ENCODE measurements around the gene DYNLT2B.
"Not testable (repeated sequence)": the region's sequence is repeated elsewhere in the genome, so short reads cannot be mapped to it uniquely, and the experiment has no call there.

DYNLT2B gene

DNA sequence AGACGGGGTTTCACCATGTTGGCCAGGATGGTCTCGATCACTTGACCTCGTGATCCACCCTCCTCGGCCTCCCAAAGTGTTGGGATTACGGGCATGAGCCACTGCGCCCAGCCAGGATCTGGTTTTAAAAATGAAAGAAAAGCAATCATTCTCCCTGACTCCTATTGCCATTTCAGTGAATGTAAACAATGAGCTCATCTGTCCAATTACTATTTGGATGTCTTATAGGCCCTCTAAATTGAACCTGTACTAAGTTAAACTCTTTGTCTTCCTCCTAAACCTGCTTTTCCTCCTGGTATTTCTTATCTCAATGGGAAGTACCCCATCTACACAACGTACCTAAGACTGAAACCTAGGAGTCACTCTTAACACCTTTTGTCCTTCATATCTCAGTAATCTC lies 54.2 kb downstream of the DYNLT2B start:
- H3K27ac Mint-ChIP-seq, result no peak overlapping the region

DNA sequence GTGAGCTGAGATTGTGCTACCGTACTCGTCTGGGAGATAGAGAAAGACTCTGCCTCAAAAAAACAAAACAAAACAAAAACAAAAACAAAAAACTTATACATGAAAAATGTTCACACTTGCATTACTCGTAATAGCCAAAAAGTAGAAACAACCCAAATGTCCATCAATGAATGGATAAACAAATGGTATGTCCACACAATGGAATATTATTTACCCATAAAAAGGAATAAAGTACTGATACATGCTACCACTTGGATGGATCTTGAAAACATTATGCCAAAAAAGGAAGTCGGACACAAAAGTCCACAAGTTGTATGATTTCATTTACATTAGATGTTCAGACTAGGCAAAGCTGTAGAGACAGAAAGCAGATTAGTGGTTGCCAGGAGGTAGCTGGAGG lies 57.3 kb downstream of the DYNLT2B start:
- Mint-ChIP-seq H3K27me3 (no peaks in the 10 kb centered on the region), H3K4me3 (no peak overlapping the region), H3K36me3 (peaks cover 16% of the 10 kb centered on the region), H3K27ac (no peak overlapping the region), H3K9me3 (no peaks in the 10 kb centered on the region), H3K4me1 (peaks cover 6% of the 10 kb centered on the region)

More for the DNA sequence above, 54.2 kb downstream of the DYNLT2B start:
- H3K36me3 Mint-ChIP-seq, result peaks cover 17% of the 10 kb centered on the region
- no peaks in the 10 kb centered on the region for H3K9me3 Mint-ChIP-seq
- H3K4me1 Mint-ChIP-seq, result peaks cover 6% of the 10 kb centered on the region
- H3K4me3 Mint-ChIP-seq, result no peak overlapping the region
- no peaks in the 10 kb centered on the region for H3K27me3 Mint-ChIP-seq

- Mint-ChIP-seq H3K27me3 (no peaks in the 10 kb centered on the region), H3K4me3 (no peak overlapping the region), H3K36me3 (peaks cover 4% of the 10 kb centered on the region), H3K4me1 (no peaks in the 10 kb centered on the region), H3K27ac (peak overlapping the region; percentile 55), H3K9me3 (no peaks in the 10 kb centered on the region)
Measured at GRCh38 chr3:196255776-196256175, 62.3 kb downstream of the DYNLT2B start.

- Mint-ChIP-seq H3K4me1 (no peaks in the 10 kb centered on the region), H3K27ac (no peak overlapping the region), H3K36me3 (peaks cover 2% of the 10 kb centered on the region), H3K9me3 (no peaks in the 10 kb centered on the region), H3K27me3 (no peaks in the 10 kb centered on the region), H3K4me3 (no peak overlapping the region)
Measured at GRCh38 chr3:196254376-196255283, 63.4 kb downstream of the DYNLT2B start.

GRCh38 chr3:196251918-196252317 lies 66.1 kb downstream of the DYNLT2B start:
- peaks cover 5% of the 10 kb centered on the region for H3K36me3 Mint-ChIP-seq
- no peaks in the 10 kb centered on the region for H3K4me1 Mint-ChIP-seq
- no peaks in the 10 kb centered on the region for H3K27me3 Mint-ChIP-seq
- H3K4me3 Mint-ChIP-seq, result no peak overlapping the region
- H3K9me3 Mint-ChIP-seq, result no peaks in the 10 kb centered on the region
- H3K27ac Mint-ChIP-seq, result no peak overlapping the region

- H3K27me3 Mint-ChIP-seq, result no peaks in the 10 kb centered on the region
- H3K4me1 Mint-ChIP-seq, result no peaks in the 10 kb centered on the region
- no peak overlapping the region for H3K27ac Mint-ChIP-seq
Measured at GRCh38 chr3:196246612-196247308, 71.3 kb downstream of the DYNLT2B start.

DNA sequence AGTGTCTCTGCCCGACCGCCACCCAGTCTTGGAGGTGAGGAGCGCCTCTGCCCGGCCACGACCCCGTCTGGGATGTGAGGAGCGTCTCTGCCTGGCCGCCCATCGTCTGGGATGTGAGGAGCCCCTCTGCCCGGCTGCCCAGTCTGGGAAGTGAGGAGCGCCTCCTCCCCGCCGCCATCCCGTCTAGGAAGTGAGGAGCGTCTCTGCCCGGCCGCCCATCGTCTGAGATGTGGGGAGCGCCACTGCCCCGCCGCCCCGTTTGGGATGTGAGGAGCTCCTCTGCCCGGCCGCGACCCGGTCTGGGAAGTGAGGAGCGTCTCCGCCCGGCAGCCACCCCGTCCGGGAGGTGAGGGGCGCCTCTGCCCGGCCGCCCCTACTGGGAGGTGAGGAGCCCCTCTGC lies 73.9 kb downstream of the DYNLT2B start:
- H3K4me1 Mint-ChIP-seq, H3K4me3 Mint-ChIP-seq: not testable (repeated sequence)
- peaks cover 12% of the 10 kb centered on the region for H3K36me3 Mint-ChIP-seq

More at GRCh38 chr3:196246612-196247308, 71.3 kb downstream of the DYNLT2B start:
- Mint-ChIP-seq H3K4me3 (no peak overlapping the region), H3K36me3 (peaks cover 9% of the 10 kb centered on the region), H3K9me3 (no peaks in the 10 kb centered on the region)

GRCh38 chr3:196241704-196242103 lies 76.3 kb downstream of the DYNLT2B start:
- Mint-ChIP-seq H3K4me3 (no peak overlapping the region), H3K4me1 (no peaks in the 10 kb centered on the region), H3K9me3 (no peaks in the 10 kb centered on the region), H3K27me3 (no peaks in the 10 kb centered on the region), H3K36me3 (peaks cover 9% of the 10 kb centered on the region), H3K27ac (no peak overlapping the region)

More for the DNA sequence above, 73.9 kb downstream of the DYNLT2B start:
- not testable (repeated sequence) for H3K9me3 Mint-ChIP-seq, H3K27ac Mint-ChIP-seq, H3K27me3 Mint-ChIP-seq

Data from activated naive CD4-positive, alpha-beta T cell treated with anti-CD3 and anti-CD28 coated beads, Interleukin-2, amount 50 U/mL, for 24 hours (primary cell).